Activated naive CD8-positive, alpha-beta T cell treated with anti-CD3 and anti-CD28 coated beads, Interleukin-2, amount 10 ng/mL, durations not matched to agents 7 days and 5 days (primary cell): ENCODE data around the gene UNC45B. TPM values are rescaled to one million over a fixed set of nuclear protein-coding genes. Genes with fewer than 3 reads are reported as not detected.

Experiments
- ATAC-seq: fragments of 150-1000 bp; cut with Tn5 transposase; one replicate; pipeline ENCODE4 v1.10.0; 2021; ENCODE audit warnings: low read depth, moderate library complexity
- POLR2A ChIA-PET: fragments of 350-600 bp; sonication (Branson Sonifier 250); formaldehyde crosslinking; loops from one replicate; lab custom pipeline; 2021; ENCODE audit warnings: antibody characterized with exemption; lab: Charles Lee
- DNase-seq: peaks from one replicate; pipeline ENCODE4 v3.0.0; 2021
- H3K27ac Mint-ChIP-seq: one replicate; pipeline ENCODE4 v1.8.0; 2022; ENCODE audit warnings: mild to moderate bottlenecking, mixed read lengths
- H3K27me3 Mint-ChIP-seq: one replicate; pipeline ENCODE4 v1.8.0; 2022; ENCODE audit warnings: mild to moderate bottlenecking, moderate library complexity, mixed read lengths
- H3K36me3 Mint-ChIP-seq: one replicate; pipeline ENCODE4 v1.8.0; 2021; ENCODE audit warnings: mild to moderate bottlenecking, mixed read lengths
- H3K4me1 Mint-ChIP-seq: one replicate; pipeline ENCODE4 v1.8.0; 2021; ENCODE audit warnings: mixed read lengths
- H3K4me3 Mint-ChIP-seq: one replicate; pipeline ENCODE4 v1.8.0; 2022; ENCODE audit warnings: mild to moderate bottlenecking, moderate library complexity, mixed read lengths
- H3K9me3 Mint-ChIP-seq: one replicate; pipeline ENCODE4 v1.8.0; 2021; ENCODE audit warnings: mixed read lengths
- total RNA-seq, 2 experiments: library from RNA; stranded (reverse); gene quantifications; one replicate each; pipeline ENCODE4 v1.2.3, GENCODE V29; 2021

UNC45B gene
- total RNA-seq, 2 experiments from 2014 or later = 0.14 to 0.20 TPM

- Mint-ChIP-seq H3K9me3 (no peaks in the 10 kb centered on the region), H3K4me3 (no peak overlapping the region), H3K4me1 (no peaks in the 10 kb centered on the region), H3K27ac (no peak overlapping the region), H3K36me3 (no peaks in the 10 kb centered on the region), H3K27me3 (no peaks in the 10 kb centered on the region)
- ATAC-seq (no peak), DNase-seq (no peak)
- POLR2A ChIA-PET = no interaction called here
Observed at GRCh38 chr17:35127751-35128514, 19.7 kb upstream of the UNC45B start.

GRCh38 chr17:35129154-35129972, 18.3 kb upstream of the UNC45B start:
- POLR2A ChIA-PET = no interaction called here
- H3K27ac Mint-ChIP-seq = no peak overlapping the region

DNA sequence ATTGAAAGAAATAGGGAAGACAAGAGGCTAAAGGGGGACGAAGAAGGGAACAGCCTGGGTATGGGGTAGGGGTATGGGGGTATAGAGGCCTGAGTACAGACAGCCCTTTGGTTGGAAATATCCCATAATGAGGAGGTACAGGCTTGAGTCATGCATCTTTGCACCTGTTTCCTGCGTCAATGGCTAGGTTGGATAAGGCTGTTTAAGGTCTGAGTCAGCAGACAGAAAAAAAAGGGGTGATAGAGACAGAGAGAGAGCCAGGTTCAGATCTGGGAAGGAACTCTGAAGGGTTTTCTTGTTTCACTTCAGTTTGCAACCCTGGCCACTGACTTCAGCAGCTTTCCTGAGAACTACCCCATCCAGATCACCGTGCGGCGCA, 17.7 kb upstream of the UNC45B start:
- no peak overlapping the region for H3K27ac Mint-ChIP-seq
- no peak for ATAC-seq
- peaks cover 6% of the 10 kb centered on the region for H3K36me3 Mint-ChIP-seq
- no peaks in the 10 kb centered on the region for H3K4me1 Mint-ChIP-seq
- H3K9me3 Mint-ChIP-seq = no peaks in the 10 kb centered on the region
- H3K27me3 Mint-ChIP-seq = no peaks in the 10 kb centered on the region
- no peak for DNase-seq
- POLR2A ChIA-PET = no interaction called here
- H3K4me3 Mint-ChIP-seq = no peak overlapping the region

More at GRCh38 chr17:35129154-35129972, 18.3 kb upstream of the UNC45B start:
- no peaks in the 10 kb centered on the region for H3K27me3 Mint-ChIP-seq
- H3K4me1 Mint-ChIP-seq = no peaks in the 10 kb centered on the region
- DNase-seq = no peak
- H3K4me3 Mint-ChIP-seq = no peak overlapping the region
- H3K36me3 Mint-ChIP-seq = peaks cover 4% of the 10 kb centered on the region
- no peak for ATAC-seq
- H3K9me3 Mint-ChIP-seq = no peaks in the 10 kb centered on the region

DNA sequence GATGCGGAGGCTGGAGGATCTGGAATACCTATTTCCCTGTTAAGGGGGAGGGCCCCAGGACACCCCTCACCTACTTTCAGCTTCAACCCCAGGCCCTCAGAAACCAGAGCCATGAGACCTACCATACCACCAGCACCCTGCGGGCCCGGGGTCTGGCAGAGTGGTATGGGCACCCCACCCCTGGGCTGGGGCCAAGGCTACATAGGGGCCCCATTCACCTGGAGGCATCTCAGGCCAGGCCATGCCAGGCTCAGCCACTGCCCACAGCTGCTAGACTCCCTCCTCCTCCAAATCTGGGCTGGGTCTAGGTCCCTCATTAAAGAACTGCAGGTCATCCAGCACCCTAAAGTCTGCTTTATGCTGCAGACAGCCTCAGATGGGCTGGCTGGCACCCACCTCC, 17.2 kb upstream of the UNC45B start:
- H3K9me3 Mint-ChIP-seq = no peaks in the 10 kb centered on the region
- DNase-seq (no peak), ATAC-seq (no peak)
- POLR2A ChIA-PET = interaction anchor here (0.5 kb wide), 1 partner anchor 11 kb away, joined by 3 read pairs; no protein-coding TSS in a partner anchor
- H3K4me3 Mint-ChIP-seq = no peak overlapping the region
- H3K36me3 Mint-ChIP-seq = peaks cover 9% of the 10 kb centered on the region
- H3K27me3 Mint-ChIP-seq = no peaks in the 10 kb centered on the region
- H3K4me1 Mint-ChIP-seq = no peaks in the 10 kb centered on the region
- no peak overlapping the region for H3K27ac Mint-ChIP-seq

DNA sequence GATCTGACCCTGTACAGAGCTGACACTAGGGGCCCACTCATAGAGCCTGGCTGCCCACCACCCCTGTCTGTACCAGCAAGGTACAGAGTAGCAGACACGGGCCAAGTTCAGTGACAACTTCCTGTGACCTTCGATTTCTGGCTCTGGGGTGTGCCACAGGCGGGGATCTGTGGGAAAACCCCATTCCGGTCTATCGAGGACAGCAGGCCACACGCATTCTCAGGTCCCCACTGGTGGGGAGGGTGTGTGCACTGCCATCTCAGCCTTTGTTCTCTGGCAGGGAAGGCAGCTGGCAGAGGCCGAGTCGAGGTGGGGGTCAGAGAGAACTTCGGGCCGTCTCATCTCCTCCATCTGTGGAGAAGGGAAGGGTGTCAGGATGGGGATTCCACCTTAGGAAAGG, 15.5 kb upstream of the UNC45B start:
- no peak for ATAC-seq
- Mint-ChIP-seq H3K27ac (no peak overlapping the region), H3K36me3 (peaks cover 17% of the 10 kb centered on the region), H3K27me3 (no peaks in the 10 kb centered on the region), H3K4me1 (no peaks in the 10 kb centered on the region), H3K4me3 (no peak overlapping the region), H3K9me3 (no peaks in the 10 kb centered on the region)
- POLR2A ChIA-PET = no interaction called here
- DNase-seq = no peak

- Mint-ChIP-seq H3K27me3 (no peaks in the 10 kb centered on the region), H3K27ac (no peak overlapping the region), H3K36me3 (peaks cover 19% of the 10 kb centered on the region), H3K4me1 (no peaks in the 10 kb centered on the region), H3K9me3 (no peaks in the 10 kb centered on the region), H3K4me3 (no peak overlapping the region)
- DNase-seq (peak; percentile 22), ATAC-seq (no peak)
- POLR2A ChIA-PET = no interaction called here
Observed at GRCh38 chr17:35132816-35133550, 14.6 kb upstream of the UNC45B start.

- H3K27ac Mint-ChIP-seq = no peak overlapping the region
- no peak for DNase-seq
- POLR2A ChIA-PET = no interaction called here
- H3K27me3 Mint-ChIP-seq = no peaks in the 10 kb centered on the region
- H3K9me3 Mint-ChIP-seq = no peaks in the 10 kb centered on the region
- ATAC-seq = no peak
- no peaks in the 10 kb centered on the region for H3K4me1 Mint-ChIP-seq
- peaks cover 29% of the 10 kb centered on the region for H3K36me3 Mint-ChIP-seq
- no peak overlapping the region for H3K4me3 Mint-ChIP-seq
Observed at GRCh38 chr17:35135322-35135721, 12.3 kb upstream of the UNC45B start.

DNA sequence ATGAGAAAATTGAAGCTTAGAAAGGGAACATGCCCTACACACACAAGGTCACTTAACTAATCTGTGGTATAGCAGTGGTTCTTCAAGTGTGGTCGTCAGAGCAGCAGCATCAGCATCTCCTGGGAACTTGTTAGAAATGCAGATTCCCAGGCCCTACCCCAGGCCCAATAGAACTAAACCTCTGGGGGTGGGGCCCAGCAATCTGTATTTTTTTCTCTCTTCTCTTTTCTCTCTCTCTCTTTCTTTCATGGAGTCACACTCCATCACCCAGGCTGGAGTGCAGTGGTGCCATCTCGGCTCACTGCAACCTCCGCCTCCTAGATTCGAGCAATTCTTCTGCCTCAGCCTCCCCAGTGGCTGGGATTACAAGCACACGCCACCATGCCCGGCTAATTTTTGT, 9.4 kb upstream of the UNC45B start:
- Mint-ChIP-seq H3K4me1 (peaks cover 10% of the 10 kb centered on the region), H3K27ac (no peak overlapping the region), H3K27me3 (no peaks in the 10 kb centered on the region), H3K4me3 (no peak overlapping the region), H3K36me3 (peaks cover 29% of the 10 kb centered on the region), H3K9me3 (no peaks in the 10 kb centered on the region)
- POLR2A ChIA-PET = no interaction called here
- ATAC-seq (no peak), DNase-seq (no peak)

- Mint-ChIP-seq H3K36me3 (peaks cover 12% of the 10 kb centered on the region), H3K27me3 (no peaks in the 10 kb centered on the region), H3K9me3 (no peaks in the 10 kb centered on the region), H3K4me3 (peak within 1 kb of the TSS; percentile 84), H3K4me1 (peaks cover 11% of the 10 kb centered on the region), H3K27ac (peak within 1 kb of the TSS; percentile 75)
- POLR2A ChIA-PET = interaction anchor here (0.7 to 1.6 kb wide), 8 partner anchors 25 to 399 kb away, joined by 3 to 10 read pairs (median 4); partner anchors contain the start of gene SLFN5
- peak; percentile 94 for DNase-seq
- ATAC-seq = peak; percentile 93
Observed at GRCh38 chr17:35141681-35142466, 5.7 kb upstream of the UNC45B start, which contains the start of gene NLE1. TSS of gene NLE1 (minus strand) at chr17:35142303. CDS start at chr17:35142275, 28 bp downstream.

DNA sequence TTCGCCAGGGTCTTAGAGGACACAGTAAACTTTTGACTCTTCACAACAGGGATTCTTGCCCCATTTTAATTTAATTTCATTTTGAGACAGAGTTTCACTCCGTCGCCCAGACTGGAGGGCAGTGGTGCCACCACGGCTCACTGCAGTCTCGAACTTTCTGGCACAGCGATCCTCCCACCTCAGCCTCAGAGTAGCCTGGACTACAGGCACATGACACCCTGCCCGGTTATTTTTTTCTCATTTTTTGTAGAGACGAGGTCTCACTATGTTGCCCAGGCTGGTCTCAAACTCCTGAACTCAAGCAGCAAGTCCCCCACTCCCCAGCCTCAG, 5.2 kb upstream of the UNC45B start:
- no peaks in the 10 kb centered on the region for H3K27me3 Mint-ChIP-seq
- H3K4me1 Mint-ChIP-seq = peaks cover 11% of the 10 kb centered on the region
- H3K36me3 Mint-ChIP-seq = peaks cover 12% of the 10 kb centered on the region
- H3K27ac Mint-ChIP-seq = peak overlapping the region; percentile 75
- no peaks in the 10 kb centered on the region for H3K9me3 Mint-ChIP-seq
- POLR2A ChIA-PET = interaction anchor here (0.9 to 1.3 kb wide), 4 partner anchors 71 to 100 kb away, joined by 4 to 10 read pairs (median 4); partner anchors contain the start of gene SLFN5
- H3K4me3 Mint-ChIP-seq = peak overlapping the region; percentile 84
- DNase-seq = no peak
- peak; percentile 6 for ATAC-seq

DNA sequence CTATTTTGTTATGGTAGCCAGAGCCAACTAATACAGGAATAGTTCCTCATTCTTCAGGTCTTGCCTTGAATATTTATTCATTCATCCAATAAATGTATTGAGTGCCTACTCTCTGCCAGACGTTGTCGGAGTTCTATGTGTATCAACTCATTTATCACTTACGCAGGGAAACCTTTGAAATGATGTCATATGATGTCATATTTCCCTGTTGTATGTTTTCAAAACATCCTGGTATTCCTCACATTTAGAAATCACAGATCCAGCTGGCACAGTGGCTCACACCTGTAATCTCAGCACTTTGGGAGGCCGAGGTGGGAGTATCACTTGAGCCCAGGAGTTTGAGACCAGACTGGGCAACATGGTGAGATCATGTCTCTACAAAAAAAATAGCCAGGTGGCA, 2.8 kb upstream of the UNC45B start:
- DNase-seq = no peak
- POLR2A ChIA-PET = no interaction called here
- Mint-ChIP-seq H3K36me3 (no peaks in the 10 kb centered on the region), H3K4me1 (peaks cover 11% of the 10 kb centered on the region), H3K27ac (no peak overlapping the region), H3K9me3 (no peaks in the 10 kb centered on the region), H3K4me3 (no peak overlapping the region), H3K27me3 (peaks cover 8% of the 10 kb centered on the region)
- ATAC-seq = no peak

DNA sequence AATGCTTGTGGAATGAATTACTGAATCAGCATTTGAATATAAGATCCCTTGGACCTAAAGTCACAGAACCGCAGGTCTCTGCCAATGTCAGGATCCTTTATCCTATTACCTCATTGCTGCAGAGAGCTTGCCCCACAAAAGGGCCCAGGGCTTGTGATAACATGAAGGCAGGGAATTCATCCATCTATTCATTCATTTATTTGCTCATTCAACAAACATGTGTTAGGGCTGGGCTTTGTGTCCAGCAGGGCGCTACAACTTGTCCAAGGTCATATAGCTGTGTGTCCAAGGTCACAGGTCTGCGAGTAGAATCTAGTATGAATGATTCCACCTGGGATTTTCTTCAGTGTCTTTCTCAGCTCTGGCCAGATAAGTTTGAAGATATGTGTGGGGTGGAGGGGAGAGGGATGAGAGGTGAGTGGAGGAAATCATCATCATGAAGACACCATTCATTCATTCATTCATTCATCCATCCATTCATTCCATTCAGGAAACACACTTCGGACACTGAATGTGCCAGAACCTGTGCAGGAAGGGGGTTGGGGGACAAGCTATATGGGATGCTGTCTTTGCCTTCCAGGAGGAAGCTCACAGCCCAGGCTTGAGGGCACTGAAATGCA, 1.3 kb upstream of the UNC45B start:
- no peak for ATAC-seq
- POLR2A ChIA-PET = no interaction called here
- no peak for DNase-seq
- Mint-ChIP-seq H3K9me3 (no peaks in the 10 kb centered on the region), H3K4me1 (peaks cover 7% of the 10 kb centered on the region), H3K27me3 (peaks cover 8% of the 10 kb centered on the region), H3K36me3 (no peaks in the 10 kb centered on the region), H3K27ac (no peak overlapping the region), H3K4me3 (no peak overlapping the region)
